IPS-NIHi7 (cell line): ENCODE results near the gene RAD51B.
"Not testable (repeated sequence)": the region's sequence is repeated elsewhere in the genome, so short reads cannot be mapped to it uniquely, and the experiment has no call there.

Experiments
- DNase-seq: peaks from one replicate; pipeline ENCODE4 v3.0.0; 2012; ENCODE audit warnings: mixed read lengths; ENCODE audit errors: extremely low spot score

Gene RAD51B

DNA sequence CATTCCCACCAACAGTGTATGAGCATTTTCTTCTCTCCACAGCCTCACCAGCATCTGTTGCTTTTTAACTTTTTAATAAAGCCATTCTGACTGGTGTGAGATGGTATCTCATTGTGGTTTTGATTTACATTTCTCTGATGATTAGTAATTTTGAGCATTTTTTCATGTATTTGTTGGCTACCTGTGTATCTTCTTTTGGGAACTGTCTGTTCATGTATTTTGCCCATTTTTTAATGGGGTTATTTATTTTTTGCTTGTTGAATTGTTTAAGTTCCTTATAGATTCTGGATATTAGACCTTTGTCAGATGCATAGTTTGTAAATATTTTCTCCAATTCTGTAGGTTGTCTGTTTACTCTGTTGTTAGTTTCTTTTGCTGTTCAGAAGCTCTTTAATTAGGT, 616.1 kb downstream of the RAD51B start:
- not testable (repeated sequence) for DNase-seq

GRCh38 chr14:68439676-68440075, 620.1 kb downstream of the RAD51B start:
- DNase-seq = no peak

DNA sequence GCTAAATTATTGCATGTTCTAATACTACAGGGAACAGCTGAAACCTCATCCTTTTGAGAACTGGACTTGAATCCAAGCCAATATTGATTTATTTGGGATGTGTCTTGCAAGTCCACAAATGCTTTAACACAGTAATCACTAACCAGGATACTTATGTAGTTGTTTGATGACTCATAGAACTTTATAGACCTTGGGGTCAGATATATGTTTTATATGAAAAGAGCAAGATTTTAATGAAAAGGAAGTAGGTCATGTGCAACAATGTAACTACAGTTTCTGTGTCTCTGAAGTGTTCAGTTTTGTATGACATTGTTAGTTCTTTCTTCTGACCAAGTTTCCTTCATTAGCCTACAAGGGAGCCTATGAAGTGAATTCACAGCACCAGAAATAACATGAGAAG, 621.2 kb downstream of the RAD51B start:
- no peak for DNase-seq

- DNase-seq = no peak
Measured at GRCh38 chr14:68441542-68441941, 622.0 kb downstream of the RAD51B start.

DNA sequence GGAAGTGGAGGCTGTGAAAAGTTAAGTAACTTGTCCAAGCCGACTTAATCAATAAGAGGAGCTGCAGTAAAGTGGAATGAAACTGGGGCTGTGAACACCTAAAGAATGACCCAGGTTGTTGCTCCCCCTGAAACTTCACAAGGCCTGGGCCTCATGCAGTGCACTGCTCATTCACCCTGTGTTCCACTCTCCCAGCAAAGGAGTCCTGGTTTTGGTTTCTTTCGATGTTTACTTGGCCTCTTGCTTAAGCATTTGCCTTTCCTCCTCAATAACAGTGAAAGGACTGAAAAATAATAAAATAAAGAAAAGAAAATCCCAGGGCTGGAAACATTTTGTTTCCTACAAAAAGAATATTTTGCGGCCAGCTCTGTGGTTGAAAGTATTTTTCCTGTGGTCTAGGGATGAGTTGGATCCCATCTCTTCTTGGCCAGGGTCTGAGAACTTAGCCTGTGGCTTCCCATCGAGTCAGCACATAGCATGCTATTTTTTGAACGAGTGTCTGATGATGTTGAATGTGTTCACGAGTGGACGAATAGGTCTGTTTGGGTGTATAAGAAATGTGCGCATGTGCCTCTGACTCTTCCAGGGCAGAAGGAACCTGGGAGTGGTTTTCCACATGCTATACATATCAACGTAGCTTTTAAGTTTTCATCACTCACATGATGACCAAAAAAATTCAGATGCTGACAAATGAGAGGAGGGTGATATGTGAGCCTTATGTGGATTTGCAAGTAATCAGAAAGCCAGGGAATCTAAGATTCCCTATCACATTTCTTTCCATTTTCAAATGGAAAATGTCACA, 623.5 kb downstream of the RAD51B start:
- DNase-seq = no peak

DNA sequence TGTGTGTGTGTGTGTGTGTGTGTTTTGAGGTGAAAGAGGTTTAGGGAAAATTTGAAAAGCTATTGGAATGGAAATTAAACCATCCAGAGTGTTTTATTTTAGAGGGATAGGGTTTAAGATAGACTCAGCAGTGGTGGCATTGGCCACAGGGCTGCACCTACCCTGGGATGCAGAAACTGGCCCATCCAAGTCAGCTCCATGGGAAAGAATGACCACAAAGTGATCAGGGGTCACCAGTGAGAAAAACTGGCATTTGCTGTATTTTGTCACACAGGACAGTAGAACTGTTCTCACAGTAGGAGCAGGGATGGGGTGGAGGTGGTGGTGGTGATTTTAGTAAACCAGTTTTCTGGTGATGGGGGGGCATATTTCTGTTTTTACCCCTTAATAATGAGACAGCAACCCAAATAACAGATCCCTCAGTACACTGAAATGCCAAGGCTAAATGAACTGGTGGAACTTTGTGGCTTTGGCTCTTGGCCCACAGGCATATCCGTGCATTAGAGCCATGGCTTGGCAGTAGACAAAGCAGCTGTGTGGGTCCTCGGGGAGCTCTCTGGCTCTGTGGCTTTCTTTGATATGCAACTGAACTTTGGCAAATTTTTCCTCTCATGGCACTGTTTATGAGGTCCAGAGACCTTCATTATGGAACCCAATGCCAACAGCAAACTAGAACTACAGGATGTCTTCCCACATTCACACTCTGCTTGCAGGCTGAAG, 625.0 kb downstream of the RAD51B start:
- no peak for DNase-seq

- DNase-seq = no peak
Measured at GRCh38 chr14:68446243-68447040, 626.9 kb downstream of the RAD51B start.

GRCh38 chr14:68447581-68448251, 628.1 kb downstream of the RAD51B start:
- DNase-seq = no peak

DNA sequence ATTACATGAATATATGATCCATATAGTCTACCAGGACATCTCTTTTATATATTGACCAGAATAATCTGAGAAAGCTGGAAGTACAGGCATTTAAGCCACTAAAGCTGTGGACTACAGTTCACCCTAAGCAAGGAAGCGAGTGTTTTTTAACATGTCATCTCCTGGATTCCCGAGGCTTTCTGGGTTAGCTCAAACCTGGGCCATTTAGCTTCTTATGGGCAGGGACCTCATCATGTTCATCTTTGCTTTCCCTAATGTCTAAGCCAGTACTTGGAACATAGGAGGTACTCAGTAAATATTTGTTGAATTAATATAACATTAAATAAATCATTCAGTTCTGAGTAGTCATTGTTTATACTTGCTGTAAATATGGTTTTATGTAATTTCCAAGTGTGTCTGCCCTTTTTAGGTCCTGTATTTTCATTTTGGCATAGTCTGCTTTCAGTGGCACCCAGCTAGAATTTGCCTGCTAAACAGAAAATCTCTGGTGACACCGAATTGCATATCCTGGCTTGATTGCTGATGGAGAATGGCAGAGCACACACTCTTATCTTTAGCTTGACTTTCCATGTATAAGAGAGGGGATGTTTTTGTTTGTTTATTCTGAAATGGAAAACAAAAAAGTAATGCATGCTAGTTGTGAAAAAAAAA, 628.8 kb downstream of the RAD51B start:
- no peak for DNase-seq

DNA sequence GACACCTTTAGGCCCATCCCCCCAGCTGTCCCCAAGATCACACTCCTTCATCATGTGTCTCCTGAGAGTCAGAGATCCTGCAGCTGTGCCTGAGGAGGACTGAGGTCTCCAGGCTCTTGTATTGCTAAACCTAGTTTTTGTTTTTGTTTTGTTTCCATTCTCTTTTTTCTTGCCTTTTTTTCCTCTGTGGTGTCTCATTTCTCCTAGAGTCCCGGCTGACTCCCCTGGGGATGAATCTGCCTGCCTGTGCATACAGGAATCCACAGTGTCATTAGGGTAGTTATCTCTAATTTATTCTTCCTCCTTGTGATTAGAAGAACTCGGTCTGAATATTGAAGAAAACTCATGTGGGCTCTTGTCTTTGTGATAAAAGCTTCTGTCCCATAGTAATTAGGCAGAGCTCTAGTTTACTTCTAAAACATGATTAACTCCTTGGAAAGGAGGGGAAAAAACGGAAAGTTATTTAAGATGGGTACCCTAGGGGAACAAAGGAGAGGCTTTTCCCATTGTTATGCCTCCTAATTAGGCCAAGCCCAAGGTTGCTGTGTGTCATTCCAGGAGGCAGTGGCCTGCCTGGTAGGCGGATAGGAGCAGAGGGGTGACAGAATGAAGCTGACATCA, 630.1 kb downstream of the RAD51B start:
- DNase-seq = peak; percentile 66

GRCh38 chr14:68450391-68451120, 631.0 kb downstream of the RAD51B start:
- DNase-seq = no peak

- no peak for DNase-seq
Measured at GRCh38 chr14:68451696-68452373, 632.3 kb downstream of the RAD51B start.

DNA sequence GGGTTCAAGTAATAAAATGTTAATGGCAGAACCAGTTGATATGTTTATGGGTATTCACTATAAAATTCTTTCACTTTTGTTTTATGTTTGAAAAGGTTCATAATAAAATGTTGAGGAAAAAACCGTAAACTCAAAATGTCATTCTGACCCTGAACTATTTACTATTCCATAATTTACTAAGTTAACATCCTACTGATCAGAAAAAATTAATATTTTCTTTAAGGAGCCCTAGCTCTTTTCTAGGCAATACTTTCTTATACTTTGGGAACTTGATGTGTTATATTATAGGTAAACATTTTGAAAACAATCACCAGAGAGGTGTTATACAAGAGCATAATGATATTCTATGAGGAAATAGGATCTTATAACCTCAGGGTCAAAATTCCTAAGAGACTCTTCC, 638.7 kb downstream of the RAD51B start:
- DNase-seq = no peak

- peak; percentile 42 for DNase-seq
Measured at GRCh38 chr14:68458840-68459469, 639.4 kb downstream of the RAD51B start.

- no peak for DNase-seq
Measured at GRCh38 chr14:68459480-68460136, 640.0 kb downstream of the RAD51B start.

GRCh38 chr14:68460541-68460940, 641.0 kb downstream of the RAD51B start:
- DNase-seq = no peak

DNA sequence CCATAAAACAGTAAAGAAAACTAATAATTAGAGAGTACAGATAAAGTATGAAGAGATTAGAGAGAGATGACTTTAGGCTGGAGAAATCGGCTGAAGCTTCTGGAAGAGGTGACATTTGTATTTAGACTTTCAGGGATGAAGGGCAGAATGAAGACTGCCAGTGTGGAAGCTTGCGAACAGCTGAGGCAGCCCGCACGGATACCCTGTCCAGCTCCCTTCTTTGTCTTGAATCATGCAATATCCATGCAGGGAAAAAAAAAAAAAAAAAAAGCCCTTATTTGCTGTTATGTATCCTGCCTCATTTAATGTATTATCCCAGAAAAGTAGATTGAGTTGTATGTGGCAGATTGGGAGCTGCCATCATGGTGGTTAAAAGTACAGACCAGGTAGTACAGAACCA, 641.5 kb downstream of the RAD51B start:
- DNase-seq = no peak

- no peak for DNase-seq
Measured at GRCh38 chr14:68462683-68463082, 643.1 kb downstream of the RAD51B start.

DNA sequence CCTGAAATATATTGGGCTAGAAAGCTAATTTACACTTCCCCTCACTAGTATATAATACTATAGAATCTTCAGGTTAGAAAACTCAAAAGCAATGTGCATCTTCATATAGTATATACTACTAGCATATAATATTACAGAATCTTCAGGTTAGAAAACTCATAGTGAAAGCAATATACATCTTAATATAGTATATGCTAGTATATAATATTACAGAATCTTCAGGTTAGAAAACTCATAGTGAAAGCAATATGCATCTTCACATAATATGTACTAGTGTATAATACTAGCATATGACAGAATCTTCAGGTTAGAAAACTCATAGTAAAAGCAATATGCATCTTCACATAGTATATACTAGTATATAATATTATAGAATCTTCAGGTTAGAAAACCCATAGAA, 643.7 kb downstream of the RAD51B start:
- DNase-seq = no peak
